Neural cell (in vitro differentiated cells): ENCODE data around the gene TUBA1B.

Experiments used
- EP300 ChIP-seq: fragments of 450-650 bp; conservative IDR thresholded peaks from 2 replicates; pipeline ENCODE4 v1.6.1; 2014; ENCODE audit warnings: antibody characterized with exemption, mild to moderate bottlenecking, moderate library complexity; ENCODE audit not compliant: poor library complexity, severe bottlenecking
- MXI1 ChIP-seq: fragments of 450-650 bp; conservative IDR thresholded peaks from 2 replicates; pipeline ENCODE4 v1.6.1; 2014; ENCODE audit warnings: antibody characterized with exemption, mild to moderate bottlenecking; ENCODE audit not compliant: poor library complexity, severe bottlenecking
- POLR2AphosphoS5 ChIP-seq: IDR thresholded peaks from 2 replicates; pipeline ENCODE4 v1.6.1; 2012
- RAD21 ChIP-seq: fragments of 450-650 bp; conservative IDR thresholded peaks from 2 replicates; pipeline ENCODE4 v1.6.1; 2014; ENCODE audit warnings: antibody characterized with exemption, mild to moderate bottlenecking, moderate library complexity
- TAF1 ChIP-seq: IDR thresholded peaks from 2 replicates; pipeline ENCODE4 v1.6.1; 2012; ENCODE audit warnings: low read depth
- TF ChIP-seq, protein P1 (sequence below): fragments of 450-650 bp; IDR thresholded peaks from 2 replicates; pipeline ENCODE4 v1.5.1; 2014; ENCODE audit warnings: antibody characterized with exemption, mild to moderate bottlenecking, moderate library complexity; ENCODE audit not compliant: poor library complexity, severe bottlenecking
- TF ChIP-seq, protein P2 (sequence below): IDR thresholded peaks from 2 replicates; pipeline ENCODE4 v1.6.1; 2012; ENCODE audit warnings: borderline replicate concordance

DNA sequence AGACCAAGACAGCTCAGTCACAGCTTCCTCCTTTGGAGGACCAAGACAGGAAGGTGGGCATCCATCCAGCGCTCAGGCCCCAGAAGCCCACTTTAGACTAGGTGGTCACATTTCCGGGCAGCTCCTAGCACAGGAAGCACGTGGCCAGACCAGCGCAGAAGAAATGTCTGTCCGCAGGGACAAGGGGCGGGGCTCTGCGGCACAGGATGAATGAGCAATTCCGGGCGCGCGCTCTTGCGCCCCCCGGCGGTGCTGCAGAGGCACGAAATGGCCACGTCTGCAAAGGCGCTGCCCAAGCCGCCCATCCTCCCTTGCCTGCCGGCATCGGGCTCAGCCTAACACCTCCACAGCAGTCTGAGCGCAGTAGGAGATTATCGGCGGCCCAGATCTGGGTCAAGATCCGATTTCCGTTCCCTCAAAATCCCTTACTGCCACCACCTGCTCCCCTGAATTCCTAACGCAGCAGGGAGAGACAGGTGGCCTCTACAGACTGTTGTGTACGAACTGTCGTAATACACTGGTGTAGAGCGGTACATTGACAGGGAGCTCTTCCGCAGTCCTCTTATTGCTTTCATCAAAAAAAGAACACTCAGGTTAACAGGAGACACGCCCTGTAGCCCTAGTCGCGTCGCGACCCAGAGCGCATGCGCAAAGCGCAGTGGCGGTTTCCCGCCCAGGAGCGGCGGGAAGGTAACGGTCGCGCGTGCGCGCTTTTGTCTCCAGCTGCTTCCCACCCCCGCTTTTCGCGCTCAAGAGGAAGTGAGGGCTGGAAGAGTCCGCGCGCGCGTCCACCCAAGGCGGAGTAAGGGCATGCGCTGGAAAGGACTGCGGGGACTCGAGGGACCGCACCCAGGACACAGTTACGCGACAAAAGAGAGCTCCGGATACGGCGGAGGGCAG, 794 bp downstream of the TUBA1B start:
- TF ChIP-seq, protein P1, sequence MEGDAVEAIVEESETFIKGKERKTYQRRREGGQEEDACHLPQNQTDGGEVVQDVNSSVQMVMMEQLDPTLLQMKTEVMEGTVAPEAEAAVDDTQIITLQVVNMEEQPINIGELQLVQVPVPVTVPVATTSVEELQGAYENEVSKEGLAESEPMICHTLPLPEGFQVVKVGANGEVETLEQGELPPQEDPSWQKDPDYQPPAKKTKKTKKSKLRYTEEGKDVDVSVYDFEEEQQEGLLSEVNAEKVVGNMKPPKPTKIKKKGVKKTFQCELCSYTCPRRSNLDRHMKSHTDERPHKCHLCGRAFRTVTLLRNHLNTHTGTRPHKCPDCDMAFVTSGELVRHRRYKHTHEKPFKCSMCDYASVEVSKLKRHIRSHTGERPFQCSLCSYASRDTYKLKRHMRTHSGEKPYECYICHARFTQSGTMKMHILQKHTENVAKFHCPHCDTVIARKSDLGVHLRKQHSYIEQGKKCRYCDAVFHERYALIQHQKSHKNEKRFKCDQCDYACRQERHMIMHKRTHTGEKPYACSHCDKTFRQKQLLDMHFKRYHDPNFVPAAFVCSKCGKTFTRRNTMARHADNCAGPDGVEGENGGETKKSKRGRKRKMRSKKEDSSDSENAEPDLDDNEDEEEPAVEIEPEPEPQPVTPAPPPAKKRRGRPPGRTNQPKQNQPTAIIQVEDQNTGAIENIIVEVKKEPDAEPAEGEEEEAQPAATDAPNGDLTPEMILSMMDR: peak; percentile 99
- TF ChIP-seq TAF1 (peak; percentile 29), RAD21 (peak; percentile 80), MXI1 (peak; percentile 95), EP300 (peak; percentile 59), POLR2AphosphoS5 (peak; percentile 60)
- TF ChIP-seq, protein P2, sequence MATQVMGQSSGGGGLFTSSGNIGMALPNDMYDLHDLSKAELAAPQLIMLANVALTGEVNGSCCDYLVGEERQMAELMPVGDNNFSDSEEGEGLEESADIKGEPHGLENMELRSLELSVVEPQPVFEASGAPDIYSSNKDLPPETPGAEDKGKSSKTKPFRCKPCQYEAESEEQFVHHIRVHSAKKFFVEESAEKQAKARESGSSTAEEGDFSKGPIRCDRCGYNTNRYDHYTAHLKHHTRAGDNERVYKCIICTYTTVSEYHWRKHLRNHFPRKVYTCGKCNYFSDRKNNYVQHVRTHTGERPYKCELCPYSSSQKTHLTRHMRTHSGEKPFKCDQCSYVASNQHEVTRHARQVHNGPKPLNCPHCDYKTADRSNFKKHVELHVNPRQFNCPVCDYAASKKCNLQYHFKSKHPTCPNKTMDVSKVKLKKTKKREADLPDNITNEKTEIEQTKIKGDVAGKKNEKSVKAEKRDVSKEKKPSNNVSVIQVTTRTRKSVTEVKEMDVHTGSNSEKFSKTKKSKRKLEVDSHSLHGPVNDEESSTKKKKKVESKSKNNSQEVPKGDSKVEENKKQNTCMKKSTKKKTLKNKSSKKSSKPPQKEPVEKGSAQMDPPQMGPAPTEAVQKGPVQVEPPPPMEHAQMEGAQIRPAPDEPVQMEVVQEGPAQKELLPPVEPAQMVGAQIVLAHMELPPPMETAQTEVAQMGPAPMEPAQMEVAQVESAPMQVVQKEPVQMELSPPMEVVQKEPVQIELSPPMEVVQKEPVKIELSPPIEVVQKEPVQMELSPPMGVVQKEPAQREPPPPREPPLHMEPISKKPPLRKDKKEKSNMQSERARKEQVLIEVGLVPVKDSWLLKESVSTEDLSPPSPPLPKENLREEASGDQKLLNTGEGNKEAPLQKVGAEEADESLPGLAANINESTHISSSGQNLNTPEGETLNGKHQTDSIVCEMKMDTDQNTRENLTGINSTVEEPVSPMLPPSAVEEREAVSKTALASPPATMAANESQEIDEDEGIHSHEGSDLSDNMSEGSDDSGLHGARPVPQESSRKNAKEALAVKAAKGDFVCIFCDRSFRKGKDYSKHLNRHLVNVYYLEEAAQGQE: no peak
